GM21381 (cell line): ENCODE data around the gene S1PR5.

Experiments used
- ATAC-seq: cut with Tn5 transposase; IDR thresholded peaks from one replicate; pipeline ENCODE4 v1.9.1; 2021; ENCODE audit warnings: mild to moderate bottlenecking, moderate library complexity; ENCODE audit not compliant: unreplicated experiment

S1PR5 gene

DNA sequence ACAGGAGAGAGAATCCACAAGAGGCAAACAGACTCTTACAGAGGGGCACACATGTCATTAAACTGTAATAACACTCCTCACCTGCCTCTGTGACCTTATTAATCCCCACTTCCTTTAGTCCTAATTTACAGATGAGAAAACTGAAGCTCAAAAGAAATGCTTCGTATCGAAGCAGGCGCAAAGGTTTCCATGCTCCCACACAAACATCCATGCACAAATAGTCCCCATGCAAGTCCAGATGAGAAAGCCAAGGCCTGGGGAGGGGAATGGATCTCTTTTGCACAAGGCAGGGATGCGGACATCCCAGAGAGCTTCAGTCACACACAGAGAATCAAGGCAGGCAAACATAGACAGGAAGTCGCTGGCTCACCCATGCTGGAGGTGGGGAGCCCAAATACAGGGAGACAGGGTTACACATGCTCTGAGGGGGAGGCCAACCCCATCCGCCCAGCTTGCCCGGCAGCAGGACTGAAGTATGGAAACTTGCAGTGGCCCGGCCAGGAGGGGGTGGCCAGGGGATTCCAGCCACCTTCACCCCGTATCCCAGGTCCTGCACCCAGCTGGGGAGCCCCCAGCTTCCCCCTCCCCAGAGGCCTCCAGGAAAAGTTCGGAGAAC lies 468 bp downstream of the S1PR5 start:
- ATAC-seq: no peak

DNA sequence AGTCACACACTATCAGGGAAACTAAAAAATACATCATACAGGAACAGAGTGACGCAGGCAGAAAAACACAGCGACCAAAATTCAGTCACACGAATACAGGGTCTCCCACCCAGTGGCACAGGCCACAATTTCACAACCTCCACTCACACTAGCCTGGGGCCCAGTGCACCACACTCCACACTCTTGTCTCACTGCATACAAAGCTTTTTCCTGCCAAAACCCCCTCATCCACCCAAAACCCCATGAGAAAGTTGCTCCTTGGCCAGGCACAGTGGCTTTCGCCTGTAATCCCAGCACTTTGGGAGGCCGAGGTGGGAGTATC lies 1.2 kb downstream of the S1PR5 start:
- ATAC-seq: no peak

DNA sequence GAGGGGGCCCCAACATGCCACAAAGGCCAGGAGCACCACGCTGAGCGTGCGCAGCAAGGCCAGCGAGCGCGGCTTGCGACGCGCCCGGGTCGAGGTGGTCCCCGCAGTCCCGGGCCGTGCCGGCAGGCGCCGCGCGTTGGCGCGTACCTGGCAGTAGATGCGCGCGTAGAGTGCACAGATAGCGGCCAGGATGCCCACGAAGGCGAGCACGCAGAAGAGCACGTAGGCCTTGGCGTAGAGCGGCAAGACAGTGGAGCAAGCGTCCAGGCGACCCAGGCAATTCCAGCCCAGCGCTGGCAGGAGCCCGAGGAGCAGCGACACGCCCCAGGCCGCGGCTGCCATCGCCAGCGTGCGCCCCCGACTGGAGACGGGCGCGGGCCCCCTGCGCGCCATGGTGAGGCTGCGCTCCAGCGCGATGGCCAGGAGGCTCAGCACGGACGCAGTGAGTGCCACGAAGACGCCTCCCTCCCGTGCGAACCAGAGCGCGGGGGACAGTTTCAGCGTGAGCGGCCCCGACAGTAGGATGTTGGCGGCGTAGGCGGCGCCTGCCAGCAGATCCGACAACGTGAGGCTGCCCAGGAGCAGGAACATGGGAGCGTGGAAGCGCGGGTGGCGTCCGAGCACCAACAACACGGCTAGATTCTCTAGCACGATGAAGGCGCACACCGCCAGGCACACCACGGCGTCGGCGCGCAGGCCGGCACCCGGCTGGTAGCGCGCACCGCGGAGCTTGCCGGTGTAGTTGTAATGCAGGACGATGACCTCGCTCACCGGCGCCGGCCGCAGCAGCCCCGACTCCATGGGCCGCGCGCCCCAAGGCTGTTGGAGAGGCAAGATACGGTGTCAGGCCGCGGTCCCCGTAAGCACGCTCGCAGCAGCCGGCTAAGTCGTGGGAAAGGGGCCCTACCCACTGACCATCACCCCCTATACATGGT lies 2.8 kb downstream of the S1PR5 start:
- ATAC-seq: no peak

DNA sequence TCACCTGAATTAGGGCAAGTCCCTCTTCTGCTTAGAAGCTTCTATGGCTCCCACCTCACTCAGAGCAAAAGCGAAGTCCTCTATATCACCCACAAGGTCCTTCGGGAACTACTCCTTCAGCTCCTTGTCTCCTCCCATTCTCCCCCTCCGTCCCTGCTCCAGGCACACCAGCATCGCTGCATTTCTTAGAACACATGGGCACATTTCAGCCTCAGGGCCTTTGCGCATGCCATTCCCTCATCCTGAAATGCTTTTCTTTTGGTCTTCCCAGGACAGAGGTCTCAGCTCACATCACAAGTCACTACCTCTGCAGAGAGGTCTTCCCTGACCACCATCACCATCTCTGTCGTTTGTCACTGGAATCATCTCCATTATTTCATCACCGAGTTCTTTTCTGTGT lies 4.0 kb downstream of the S1PR5 start:
- ATAC-seq: no peak

DNA sequence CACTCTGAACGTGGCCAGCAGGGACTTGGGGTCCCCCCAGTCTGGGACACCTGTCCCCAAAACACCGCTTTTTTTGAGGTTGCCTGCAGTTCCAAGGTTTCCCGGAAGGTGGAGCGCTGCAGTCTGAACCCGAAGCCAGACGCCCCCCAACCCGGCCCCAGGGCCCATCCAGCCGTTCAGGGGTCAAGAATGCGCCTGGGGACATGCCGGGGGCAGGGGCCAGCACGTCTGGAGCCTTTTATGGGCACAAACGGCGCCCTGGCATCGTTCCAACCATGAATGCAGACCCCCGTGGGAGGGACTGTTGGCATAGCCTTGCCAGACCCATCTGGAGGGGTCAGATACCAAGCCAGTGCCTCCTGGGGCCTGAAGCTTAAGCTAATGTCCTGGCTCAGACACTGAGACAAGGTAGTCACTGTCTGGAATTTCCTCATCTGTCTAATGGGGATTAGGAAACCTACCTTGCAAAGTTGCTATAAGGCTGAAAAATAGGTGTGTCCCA lies 6.9 kb downstream of the S1PR5 start:
- ATAC-seq: no peak

DNA sequence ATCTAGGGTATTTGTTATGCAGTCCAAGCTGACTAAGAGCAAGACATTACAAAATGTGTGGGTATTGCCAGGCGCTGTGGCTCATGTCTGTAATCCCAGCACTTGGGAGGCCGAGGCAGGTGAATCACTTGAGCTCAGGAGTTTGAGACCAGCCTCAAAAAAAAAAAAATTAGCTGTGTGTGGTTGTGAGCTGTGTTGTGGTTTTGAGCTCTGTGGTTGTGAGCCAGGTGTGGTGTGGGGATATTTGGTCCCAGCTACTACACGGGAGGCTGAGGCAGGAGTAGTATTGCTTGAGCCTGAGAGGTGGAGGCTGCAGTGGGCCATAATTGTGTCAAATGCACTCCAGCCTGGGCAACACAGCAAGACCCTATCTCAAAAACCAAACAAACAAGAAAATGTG lies 8.5 kb downstream of the S1PR5 start:
- ATAC-seq: no peak

DNA sequence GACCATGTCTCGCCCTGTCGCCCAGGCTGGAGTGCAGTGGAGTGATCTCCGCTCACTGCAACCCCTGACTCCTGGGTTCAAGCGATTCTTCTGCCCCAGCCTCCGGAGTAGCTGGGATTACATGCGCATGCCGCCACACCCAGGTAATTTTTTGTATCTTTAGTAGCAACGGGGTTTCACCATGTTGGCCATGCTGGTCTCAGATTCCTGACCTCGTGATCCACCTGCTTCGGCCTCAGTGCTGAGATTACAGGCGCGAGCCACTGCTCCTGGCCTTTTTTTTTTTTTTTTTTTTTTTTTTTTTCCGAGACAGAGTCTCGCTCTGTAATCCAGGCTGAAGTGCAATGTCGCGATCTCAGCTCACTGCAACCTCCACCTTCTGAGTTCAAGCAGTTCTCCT lies 9.2 kb downstream of the S1PR5 start:
- ATAC-seq: no peak

DNA sequence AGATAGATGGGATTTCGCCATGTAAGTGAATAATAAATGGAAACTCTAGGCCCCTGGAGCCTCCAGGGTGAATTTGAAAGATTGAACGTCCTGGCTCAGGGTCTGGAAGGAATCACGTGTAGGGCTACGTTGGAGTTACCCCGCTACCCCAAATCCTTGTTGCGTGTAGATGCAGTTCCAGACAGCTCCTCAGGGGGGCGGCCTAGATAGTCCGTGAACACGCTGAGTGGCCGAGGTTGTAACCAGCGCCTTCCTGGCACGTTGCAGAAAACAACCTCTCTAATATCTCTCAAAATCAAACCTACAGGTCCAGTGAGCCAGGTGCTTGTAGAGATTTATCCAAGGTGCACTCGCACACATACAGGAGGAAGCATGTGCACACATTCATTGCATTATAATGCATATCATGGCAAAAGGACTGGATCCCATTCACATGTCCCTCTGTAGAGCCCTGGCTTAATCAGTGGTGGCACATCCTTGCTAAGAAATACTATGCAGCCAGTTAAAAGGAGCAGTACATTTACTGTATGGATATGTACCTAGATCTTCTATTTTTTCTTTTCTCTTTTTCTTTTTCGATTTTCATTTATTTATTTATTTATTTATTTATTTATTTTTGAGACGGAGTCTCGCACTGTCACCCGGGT lies 11.5 kb downstream of the S1PR5 start:
- ATAC-seq: no peak

DNA sequence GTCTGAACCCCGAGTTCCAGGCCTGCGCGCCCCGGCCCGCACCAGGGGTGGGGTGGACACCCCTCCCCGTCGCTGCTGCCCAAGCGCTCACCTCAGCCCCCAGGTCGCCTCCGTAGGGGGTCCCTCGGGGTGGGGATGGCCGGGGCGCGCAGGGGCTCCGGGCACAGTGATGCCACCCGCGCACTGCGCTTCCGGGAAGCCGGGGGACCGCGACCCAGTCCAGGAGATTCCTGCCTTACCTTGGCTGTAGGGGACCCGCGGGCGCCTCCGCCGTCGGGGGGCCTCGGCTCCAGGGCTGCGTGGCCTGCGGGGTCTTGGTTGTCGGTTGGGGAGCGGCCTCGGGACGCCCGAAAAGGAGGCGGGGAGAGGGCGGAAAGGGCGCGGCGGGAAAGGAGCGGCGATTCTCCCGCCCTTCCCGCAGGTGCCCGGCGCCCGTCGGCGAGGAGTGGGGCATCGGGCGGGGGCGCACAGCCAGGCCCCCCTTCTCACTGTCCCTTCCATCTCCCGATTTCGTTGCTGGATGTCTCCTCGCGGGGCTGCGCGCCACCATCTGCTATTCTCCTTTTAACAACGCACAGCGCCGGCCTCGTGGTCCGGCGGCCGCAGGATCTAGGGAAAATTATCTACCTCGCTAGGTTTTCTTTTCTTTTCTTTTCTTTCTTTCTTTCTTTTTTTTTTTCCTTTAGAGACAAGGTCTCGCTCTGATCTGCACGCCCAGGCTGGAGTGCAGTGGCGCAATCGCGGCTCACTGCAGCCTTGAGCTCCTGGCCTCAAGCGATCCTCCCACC lies 14.1 kb downstream of the S1PR5 start, which contains the start of gene KEAP1:
TSS of gene KEAP1 (minus strand) at position 355 of the 788 bp plus-strand sequence. CDS start 3,323 bp downstream, outside the sequence.
- ATAC-seq: peak; percentile 9

DNA sequence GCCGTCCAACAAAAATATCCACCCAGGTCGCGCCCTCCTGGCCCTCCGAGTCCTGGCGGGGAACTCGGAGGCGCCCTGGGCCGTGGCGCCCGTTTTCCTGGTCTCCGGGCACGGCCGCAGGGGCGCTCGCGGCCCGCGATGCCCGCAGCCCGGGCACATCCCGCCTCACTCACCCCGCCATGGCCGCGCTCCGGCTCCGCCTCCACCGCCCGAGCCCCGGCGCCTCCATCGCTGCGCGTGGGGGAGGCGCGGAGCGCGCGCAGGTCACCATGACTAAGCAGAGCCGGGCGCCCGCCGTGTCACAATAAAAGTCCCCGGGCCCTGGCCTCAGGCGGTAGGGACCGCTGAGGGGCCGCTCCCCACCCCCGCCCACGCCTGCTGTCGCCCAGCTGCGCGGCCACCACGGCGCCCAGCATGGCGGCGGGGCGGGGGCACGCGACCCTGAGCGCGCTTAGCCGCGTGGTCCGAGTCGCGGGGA lies 14.7 kb downstream of the S1PR5 start:
- peak; percentile 84 for ATAC-seq

DNA sequence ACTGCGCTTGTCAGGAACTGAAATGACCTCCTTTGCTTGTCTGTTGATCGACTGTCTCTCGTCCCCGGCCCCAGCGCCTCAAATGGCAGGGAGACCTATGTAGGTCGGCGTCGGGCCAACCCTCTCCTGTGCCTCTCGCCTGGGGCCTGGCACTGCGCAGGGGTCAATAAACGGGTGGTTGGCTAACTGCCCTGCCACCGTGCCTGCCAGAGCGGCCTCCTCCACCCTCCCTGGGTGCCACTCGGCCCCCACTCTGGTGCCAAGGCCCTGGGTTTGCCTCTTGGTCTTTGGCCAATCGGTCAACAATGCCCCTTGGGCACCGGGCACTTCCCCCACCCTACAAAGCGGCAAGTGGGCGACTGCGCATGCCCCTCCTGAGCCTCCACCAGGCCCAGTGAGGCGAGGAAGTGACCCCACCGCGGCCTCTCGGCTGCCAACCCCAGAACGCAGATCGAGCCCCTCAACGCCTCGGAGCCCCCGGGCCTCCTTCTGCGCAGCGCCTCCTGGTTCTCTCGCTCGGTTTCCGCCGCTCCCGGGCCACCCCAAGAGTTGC lies 15.2 kb downstream of the S1PR5 start:
- peak; percentile 25 for ATAC-seq

DNA sequence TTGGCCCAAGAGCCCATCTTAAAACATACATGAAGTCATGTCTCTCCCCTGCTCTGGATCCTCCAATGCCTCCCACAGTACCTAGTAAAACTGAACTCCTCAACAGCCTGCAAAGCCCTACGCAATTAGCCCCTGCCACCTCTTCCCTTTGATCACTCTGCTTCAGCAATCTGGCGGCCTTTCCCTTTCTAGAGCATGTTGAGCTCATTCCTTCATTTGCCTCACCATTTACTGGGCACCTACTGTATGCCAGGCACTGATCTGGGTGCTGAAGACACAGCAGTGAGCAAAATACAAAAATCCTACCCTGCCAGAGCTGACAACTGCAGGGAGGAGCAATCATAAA lies 17.0 kb downstream of the S1PR5 start:
- no peak for ATAC-seq

DNA sequence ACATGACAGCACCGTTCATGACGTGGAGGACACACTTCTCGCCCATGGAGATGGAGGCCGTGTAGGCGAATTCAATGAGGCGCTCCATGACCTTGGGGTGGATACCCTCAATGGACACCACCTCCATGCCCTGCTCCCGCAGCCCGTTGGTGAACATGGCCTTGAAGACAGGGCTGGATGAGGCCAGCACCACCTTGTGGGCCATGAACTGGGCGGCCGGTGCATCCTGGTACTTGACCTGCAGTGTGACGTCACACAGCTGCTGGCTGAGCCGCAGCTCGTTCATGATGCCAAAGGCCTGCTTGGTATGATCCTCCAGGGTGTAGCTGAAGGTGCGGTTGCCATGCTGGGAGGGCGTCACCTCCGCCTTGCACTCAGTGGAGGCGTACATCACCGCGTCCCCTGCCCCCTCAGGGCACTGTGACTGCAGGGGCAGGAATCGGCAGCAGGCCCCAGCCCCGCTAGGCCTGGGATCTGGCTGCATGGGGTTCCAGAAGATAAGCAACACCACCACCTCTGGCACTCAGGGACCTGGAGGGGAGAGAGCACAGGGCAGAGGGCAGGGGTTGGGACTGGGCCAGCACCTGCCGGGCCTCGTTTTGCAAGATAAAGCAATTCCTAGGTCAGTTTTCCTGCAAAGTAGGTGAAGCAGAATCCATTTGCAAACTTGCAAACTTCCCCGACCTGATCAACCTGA lies 17.5 kb downstream of the S1PR5 start:
- no peak for ATAC-seq

DNA sequence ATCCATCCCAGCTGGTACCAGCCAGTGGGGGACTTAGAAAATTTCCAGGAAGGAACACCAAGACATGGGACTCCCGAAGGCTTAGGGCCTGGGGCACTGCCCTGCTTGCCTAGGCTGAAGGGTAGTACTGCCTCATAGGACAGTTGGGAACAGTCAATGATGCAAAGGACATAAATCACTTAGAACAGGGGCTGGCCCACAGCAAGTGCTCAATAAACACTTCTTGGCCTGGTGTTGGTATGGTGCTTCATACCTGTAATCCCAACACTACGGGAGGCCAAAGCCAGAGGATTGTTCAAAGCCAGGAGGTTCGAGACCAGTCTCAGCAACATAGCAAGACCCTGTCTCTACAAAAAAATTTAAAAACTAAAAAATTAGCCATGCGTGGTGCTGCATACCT lies 19.9 kb downstream of the S1PR5 start:
- no peak for ATAC-seq

DNA sequence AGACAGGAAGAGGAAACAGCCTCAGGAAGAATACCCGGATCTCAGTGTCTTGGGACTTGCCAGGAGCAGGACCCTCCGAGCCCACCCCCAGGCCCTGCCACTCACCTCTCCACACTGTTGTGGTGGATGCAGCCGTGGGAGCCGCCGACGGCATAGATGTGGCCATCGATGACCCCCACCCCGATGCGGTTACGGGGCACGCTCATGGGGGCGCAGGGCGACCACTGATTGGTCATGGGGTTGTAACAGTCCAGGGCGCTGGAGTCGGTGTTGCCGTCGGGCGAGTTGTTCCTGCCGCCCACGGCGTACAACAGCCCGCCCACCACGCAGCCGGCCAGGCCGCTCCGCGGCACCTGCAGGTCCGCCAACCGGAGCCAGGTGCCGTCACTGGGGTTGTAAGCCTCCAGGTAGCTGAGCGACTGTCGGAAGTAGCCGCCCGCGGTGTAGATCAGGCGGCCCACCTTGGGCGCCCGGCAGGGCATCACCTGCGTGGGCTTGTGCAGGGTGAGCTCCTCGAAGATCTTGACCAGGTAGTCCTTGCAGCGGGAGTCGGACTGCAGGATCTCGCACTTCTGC lies 25.7 kb downstream of the S1PR5 start:
- ATAC-seq: no peak

DNA sequence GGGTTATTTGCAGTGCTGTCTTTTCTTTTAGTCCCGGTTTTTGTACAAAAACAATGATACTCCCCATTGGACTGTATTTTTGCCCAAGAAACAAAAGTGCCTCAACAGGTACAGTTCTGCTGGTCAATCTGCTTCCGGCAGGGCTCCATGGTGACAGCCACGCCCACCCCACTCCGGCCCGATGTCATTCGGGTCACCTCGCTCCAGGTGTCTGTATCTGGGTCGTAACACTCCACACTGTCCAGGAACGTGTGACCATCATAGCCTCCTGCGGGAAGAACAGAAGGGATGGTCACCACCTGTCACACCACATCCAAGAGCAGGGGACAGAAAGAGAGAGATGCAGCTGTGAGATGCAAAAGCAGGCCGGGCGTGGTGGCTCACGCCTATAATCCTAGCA lies 30.7 kb downstream of the S1PR5 start:
- ATAC-seq: no peak

DNA sequence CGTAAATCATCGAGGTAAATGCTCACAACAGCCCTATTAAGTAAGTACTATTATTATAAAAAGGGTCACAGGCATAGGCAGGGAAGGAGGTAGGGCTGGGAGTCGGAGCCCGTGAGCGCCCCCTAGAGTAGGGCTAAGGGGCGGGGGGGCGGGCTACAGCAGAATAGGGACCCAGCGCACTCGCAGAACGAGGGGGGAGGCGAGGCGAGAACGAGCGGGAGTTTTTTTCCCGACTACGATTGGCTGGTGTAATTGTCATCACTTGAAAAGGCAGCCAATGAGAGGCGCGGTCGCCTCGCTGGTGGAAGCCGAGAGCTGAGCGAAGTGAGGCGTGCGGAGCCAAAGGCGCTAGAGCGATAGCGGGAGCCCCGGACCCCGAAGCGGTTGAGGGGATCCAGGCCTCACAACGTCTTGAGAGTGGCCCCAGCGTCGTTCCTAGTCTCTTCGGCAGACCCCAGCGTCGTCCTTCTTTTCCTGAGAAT lies 38.3 kb downstream of the S1PR5 start:
- ATAC-seq: no peak

DNA sequence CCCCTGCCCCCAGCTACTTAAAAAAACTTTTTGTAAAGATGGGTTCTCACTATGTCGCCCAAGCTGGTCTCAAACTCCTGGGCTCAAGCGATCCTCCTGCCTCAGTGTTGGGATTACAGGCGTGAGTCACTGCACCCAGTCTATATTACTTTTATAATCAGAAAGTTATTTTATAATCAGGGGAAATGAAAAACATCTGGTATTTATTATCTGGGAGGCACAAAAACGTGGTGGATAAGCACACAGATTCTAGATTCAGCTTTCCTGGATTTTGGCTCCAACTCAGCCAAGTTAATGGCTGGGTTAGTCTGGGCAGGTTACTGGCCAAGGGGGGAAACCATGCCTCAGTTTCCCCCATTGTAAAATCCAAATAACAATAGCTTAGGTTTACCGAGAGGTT lies 38.8 kb downstream of the S1PR5 start:
- ATAC-seq: no peak

DNA sequence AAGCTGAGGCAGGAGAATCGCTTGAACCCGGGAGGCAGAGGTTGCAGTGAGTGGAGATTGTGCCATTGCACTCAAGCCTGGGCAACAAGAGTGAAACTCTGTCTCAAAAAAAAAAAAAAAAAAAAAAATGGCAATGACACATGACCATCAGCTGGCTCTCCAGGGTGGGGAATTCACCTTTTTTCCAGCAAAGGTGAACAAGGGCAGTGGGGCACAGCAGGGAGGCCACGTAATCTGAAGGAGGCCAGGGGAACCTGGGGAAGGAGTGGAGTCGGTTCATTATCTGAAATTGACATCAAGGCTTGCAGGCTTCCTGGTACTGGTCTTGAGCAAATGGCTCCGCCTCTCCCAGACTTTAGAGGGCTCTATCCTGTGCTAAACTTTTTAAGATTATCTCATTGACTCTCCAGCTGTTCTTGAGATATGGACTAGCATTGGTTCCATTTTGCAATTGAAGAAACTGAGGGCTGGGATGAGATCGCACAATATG lies 42.2 kb downstream of the S1PR5 start:
- no peak for ATAC-seq
